Fibroblast of lung (primary cell): ENCODE measurements around the gene SPCS2. TPM values are rescaled to one million over a fixed set of nuclear protein-coding genes. Genes with fewer than 3 reads are reported as not detected.

Experiments
- DNase-seq, 2 donors: peaks; one replicate each; pipeline versions ENCODE4 v3.0.0 to v3.0.0-alpha.2; 2010; ENCODE audit warnings: low read depth in 2 of 2
- H2AFZ ChIP-seq: 2 replicates; pipeline ENCODE4 v1.5.1; 2012; ENCODE audit warnings: low read length, control low read depth, inconsistent platforms
- H3K27ac ChIP-seq: 2 replicates; pipeline ENCODE4 v1.5.1; 2011; ENCODE audit warnings: low read length, control low read depth; ENCODE audit not compliant: insufficient read depth
- H3K27me3 ChIP-seq: 2 replicates; pipeline ENCODE4 v1.5.1; 2011; ENCODE audit warnings: mild to moderate bottlenecking, low read length; ENCODE audit not compliant: control insufficient read depth, insufficient read depth
- H3K36me3 ChIP-seq: 2 replicates; pipeline ENCODE4 v1.5.1; 2011; ENCODE audit warnings: low read length; ENCODE audit not compliant: control insufficient read depth, insufficient read depth
- H3K4me1 ChIP-seq: 2 replicates; pipeline ENCODE4 v1.5.1; 2011; ENCODE audit warnings: low read length; ENCODE audit not compliant: control insufficient read depth, insufficient read depth; ENCODE audit errors: extremely low read depth
- H3K4me2 ChIP-seq: 2 replicates; pipeline ENCODE4 v1.5.1; 2011; ENCODE audit warnings: low read length, control low read depth; ENCODE audit not compliant: insufficient read depth; ENCODE audit errors: extremely low read depth
- H3K4me3 ChIP-seq, 4 experiments: fragments of 200-600 bp in 1 of 4; sonication (generic) in 1 of 4; replicated peaks in 1 of 4; 2 replicates each; pipeline ENCODE4 v1.5.1; 2011 to 2016; ENCODE audit warnings: low read length in 4 of 4, low read depth in 3 of 4, mild to moderate bottlenecking in 3 of 4, control low read depth in 2 of 4, inconsistent platforms in 1 of 4, mixed read lengths in 1 of 4; ENCODE audit not compliant: insufficient read depth in 1 of 4; ENCODE audit errors: control extremely low read depth in 1 of 4
- H3K79me2 ChIP-seq: 2 replicates; pipeline ENCODE4 v1.5.1; 2012; ENCODE audit warnings: mild to moderate bottlenecking, low read length, inconsistent platforms; ENCODE audit not compliant: control insufficient read depth, insufficient read depth
- H3K9ac ChIP-seq: 2 replicates; pipeline ENCODE4 v1.5.1; 2011; ENCODE audit warnings: mild to moderate bottlenecking, low read length, control low read depth; ENCODE audit not compliant: insufficient read depth
- H3K9me3 ChIP-seq: 2 replicates; pipeline ENCODE4 v1.5.1; 2012; ENCODE audit warnings: low read depth, low read length; ENCODE audit not compliant: control insufficient read depth, insufficient read depth
- H4K20me1 ChIP-seq: 2 replicates; pipeline ENCODE4 v1.5.1; 2011; ENCODE audit warnings: low read length; ENCODE audit not compliant: control insufficient read depth, insufficient read depth; ENCODE audit errors: extremely low read depth
- CTCF ChIP-seq, 2 donors: IDR thresholded peaks in 1 of 2; conservative IDR thresholded peaks in 1 of 2; 1 replicate in 1 of 2; 2 replicates in 1 of 2; pipeline ENCODE4 v1.5.1; 2011 to 2012; ENCODE audit warnings: low read length in 2 of 2, control low read depth in 1 of 2, inconsistent platforms in 1 of 2, low read depth in 1 of 2, mild to moderate bottlenecking in 1 of 2
- EZH2 ChIP-seq: IDR thresholded peaks from 2 replicates; pipeline ENCODE4 v1.5.1; 2012; ENCODE audit warnings: low read length, control low read depth, mild to moderate bottlenecking; ENCODE audit errors: missing control alignments
- polyA plus RNA-seq, 2 donors: library from polyadenylated mRNA; depleted of rRNA in 1 of 2; stranded (reverse) in 1 of 2; unstranded in 1 of 2; fragments of >200 nt; gene quantifications; 2 replicates each; pipeline ENCODE4 v1.2.1, GENCODE V29; 2011 to 2012; ENCODE audit warnings: missing spikeins in 1 of 2
- total RNA-seq: library from RNA; depleted of rRNA; stranded (reverse); fragments of >200 nt; gene quantifications from 2 replicates; pipeline ENCODE4 v1.2.1, GENCODE V29; 2014

Gene SPCS2
- total and polyA plus RNA-seq, 2 donors (not counting 1 experiment from before 2014, with no cell fraction given): 11.7 to 97.9 TPM

GRCh38 chr11:75022759-75023396 lies 73.8 kb downstream of the SPCS2 start:
- peak; percentile 68 to 85 for DNase-seq
- no peak overlapping the region for H3K27ac ChIP-seq
- no peak overlapping the region for H3K4me3 ChIP-seq
- TF ChIP-seq CTCF (conservative IDR thresholded peaks at IDR 0.05 in 1 of 2, IDR thresholded peaks at IDR 0.05 in 1 of 2; ENCODE audit: low read depth in 1 of 2, low read length in 2 of 2): peak; percentile 97 to 99
- no peak for TF ChIP-seq EZH2
- H3K9ac ChIP-seq: no peak overlapping the region
- no peaks in the 10 kb centered on the region for H3K4me1 ChIP-seq
- no peaks in the 10 kb centered on the region for H3K9me3 ChIP-seq
- H3K4me2 ChIP-seq: no peak overlapping the region
- no peaks in the 10 kb centered on the region for H3K79me2 ChIP-seq
- H2AFZ ChIP-seq: no peak overlapping the region
- no peaks in the 10 kb centered on the region for H4K20me1 ChIP-seq
- H3K36me3 ChIP-seq: no peaks in the 10 kb centered on the region
- H3K27me3 ChIP-seq: no peaks in the 10 kb centered on the region

- no peaks in the 10 kb centered on the region for H3K36me3 ChIP-seq
- H2AFZ ChIP-seq: no peak overlapping the region
- H3K27ac ChIP-seq: no peak overlapping the region
- H4K20me1 ChIP-seq: no peaks in the 10 kb centered on the region
- no peaks in the 10 kb centered on the region for H3K4me1 ChIP-seq
- no peak for DNase-seq
- H3K9ac ChIP-seq: no peak overlapping the region
- no peaks in the 10 kb centered on the region for H3K27me3 ChIP-seq
- no peak for TF ChIP-seq CTCF (conservative IDR thresholded peaks at IDR 0.05 in 1 of 2, IDR thresholded peaks at IDR 0.05 in 1 of 2; ENCODE audit: low read depth in 1 of 2, low read length in 2 of 2)
- H3K79me2 ChIP-seq: no peaks in the 10 kb centered on the region
- no peak overlapping the region for H3K4me2 ChIP-seq
- H3K4me3 ChIP-seq: no peak overlapping the region
- no peaks in the 10 kb centered on the region for H3K9me3 ChIP-seq
These were observed 74.5 kb downstream of the SPCS2 start for GRCh38 chr11:75023446-75024067.

GRCh38 chr11:75024068-75024449 lies 75.0 kb downstream of the SPCS2 start:
- H3K27me3 ChIP-seq: no peaks in the 10 kb centered on the region
- DNase-seq: no peak
- H2AFZ ChIP-seq: no peak overlapping the region
- H3K4me1 ChIP-seq: no peaks in the 10 kb centered on the region
- H3K9me3 ChIP-seq: no peaks in the 10 kb centered on the region
- no peak for TF ChIP-seq CTCF (conservative IDR thresholded peaks at IDR 0.05 in 1 of 2, IDR thresholded peaks at IDR 0.05 in 1 of 2; ENCODE audit: low read depth in 1 of 2, low read length in 2 of 2)
- TF ChIP-seq EZH2: no peak
- H3K4me2 ChIP-seq: no peak overlapping the region
- no peaks in the 10 kb centered on the region for H3K36me3 ChIP-seq
- no peak overlapping the region for H3K4me3 ChIP-seq
- H3K79me2 ChIP-seq: no peaks in the 10 kb centered on the region
- H3K27ac ChIP-seq: no peak overlapping the region
- H4K20me1 ChIP-seq: no peaks in the 10 kb centered on the region
- H3K9ac ChIP-seq: no peak overlapping the region
